SK-N-SH (cell line): ENCODE measurements around the gene MTA2. TPM values are rescaled to one million over a fixed set of nuclear protein-coding genes. Genes with fewer than 3 reads are reported as not detected.
"Not testable (repeated sequence)": the region's sequence is repeated elsewhere in the genome, so short reads cannot be mapped to it uniquely, and the experiment has no call there.

Experiments used
- CTCF ChIA-PET: fragments of 300-600, 350-600 bp; formaldehyde crosslinking; extraction: SDS; loops from one replicate; lab custom pipeline; 2021; lab: Yijun Ruan, JAX
- POLR2A ChIA-PET: fragments of 350-600 bp; sonication (Branson Sonifier 250); formaldehyde crosslinking; extraction: SDS; loops from one replicate; lab custom pipeline; 2020; ENCODE audit warnings: antibody characterized with exemption, inconsistent platforms; lab: Yijun Ruan, JAX
- DNase-seq: peaks from one replicate; pipeline ENCODE4 v3.0.0; 2012
- H2AFZ ChIP-seq: fragments of 200-600 bp; sonication (generic); 2 replicates; pipeline ENCODE4 v1.8.1; 2016; ENCODE audit warnings: antibody characterized with exemption, mild to moderate bottlenecking, low read depth
- H3F3A ChIP-seq: fragments of 200-600 bp; sonication (generic); replicated peaks from 2 replicates; pipeline ENCODE3; 2016; ENCODE audit warnings: antibody characterized with exemption, mild to moderate bottlenecking; ENCODE audit not compliant: insufficient read depth
- H3K27ac ChIP-seq, 2 experiments: fragments of 200-500 bp in 1 of 2; fragments of 200-600 bp in 1 of 2; sonication (Bioruptor generic) in 1 of 2; sonication (generic), shearing (Covaris generic) in 1 of 2; 2 replicates each; pipeline versions ENCODE4 v1.5.1 to v1.6.1; 2014 to 2016; ENCODE audit warnings: low read depth in 2 of 2, inconsistent platforms in 1 of 2, low read length in 1 of 2, mild to moderate bottlenecking in 1 of 2, mixed read lengths in 1 of 2
- H3K27me3 ChIP-seq: fragments of 200-600 bp; sonication (generic), shearing (Covaris generic); 2 replicates; pipeline ENCODE4 v1.6.1; 2016; ENCODE audit warnings: mixed run types; ENCODE audit not compliant: insufficient read depth
- H3K36me3 ChIP-seq, 2 experiments: fragments of 200-500 bp in 1 of 2; fragments of 200-600 bp in 1 of 2; sonication (Bioruptor generic) in 1 of 2; sonication (generic) in 1 of 2; replicated peaks in 1 of 2; 2 replicates each; pipeline versions ENCODE3 to v1.5.1; 2014 to 2016; ENCODE audit warnings: low read length in 1 of 2, mild to moderate bottlenecking in 1 of 2; ENCODE audit not compliant: insufficient read depth in 2 of 2, control insufficient read depth in 1 of 2
- H3K4me1 ChIP-seq, 2 experiments: fragments of 200-500 bp in 1 of 2; fragments of 200-600 bp in 1 of 2; sonication (Bioruptor generic) in 1 of 2; sonication (generic), shearing (Covaris generic) in 1 of 2; 2 replicates each; pipeline versions ENCODE4 v1.5.1 to v1.6.1; 2014 to 2016; ENCODE audit warnings: low read depth in 1 of 2, low read length in 1 of 2, mixed run types in 1 of 2; ENCODE audit not compliant: insufficient read depth in 2 of 2, control insufficient read depth in 1 of 2
- H3K4me2 ChIP-seq: fragments of 200-600 bp; sonication (generic), shearing (Covaris generic); 2 replicates; pipeline ENCODE4 v1.6.1; 2017; ENCODE audit warnings: mixed run types
- H3K4me3 ChIP-seq, 2 experiments: fragments of 200-500 bp in 1 of 2; fragments of 200-600 bp in 1 of 2; sonication (Bioruptor generic) in 1 of 2; sonication (generic), shearing (Covaris generic) in 1 of 2; 2 replicates each; pipeline versions ENCODE4 v1.5.1 to v1.8.1; 2014 to 2016; ENCODE audit warnings: low read depth in 2 of 2, inconsistent platforms in 1 of 2, low read length in 1 of 2, mild to moderate bottlenecking in 1 of 2, mixed read lengths in 1 of 2, moderate library complexity in 1 of 2
- H3K79me2 ChIP-seq: fragments of 200-600 bp; sonication (generic); 2 replicates; pipeline ENCODE4 v1.8.1; 2017; ENCODE audit warnings: mild to moderate bottlenecking; ENCODE audit not compliant: insufficient read depth
- H3K9ac ChIP-seq: fragments of 200-600 bp; sonication (generic); 2 replicates; pipeline ENCODE4 v1.6.1; 2017; ENCODE audit warnings: mixed run types
- H3K9me2 ChIP-seq: fragments of 200-600 bp; sonication (generic); 2 replicates; pipeline ENCODE4 v1.6.1; 2017; ENCODE audit warnings: mixed run types
- H3K9me3 ChIP-seq: fragments of 200-600 bp; sonication (generic); 2 replicates; pipeline ENCODE4 v1.6.1; 2017; ENCODE audit warnings: mixed run types, mild to moderate bottlenecking, moderate library complexity
- H4K20me1 ChIP-seq: fragments of 200-600 bp; sonication (generic); 2 replicates; pipeline ENCODE4 v1.6.1; 2017; ENCODE audit warnings: mild to moderate bottlenecking, mixed run types; ENCODE audit not compliant: insufficient read depth
- FOSL2 ChIP-seq: IDR thresholded peaks from 2 replicates; pipeline ENCODE4 v1.4.0; 2012; ENCODE audit warnings: low read depth, mild to moderate bottlenecking, moderate library complexity, borderline replicate concordance
- IRF3 ChIP-seq: fragments of 150-350 bp; IDR thresholded peaks from 2 replicates; pipeline ENCODE4 v1.6.1; 2016; ENCODE audit warnings: mild to moderate bottlenecking, low read depth, low read length
- JUND ChIP-seq: IDR thresholded peaks from 2 replicates; pipeline ENCODE4 v1.4.0; 2012
- RFX5 ChIP-seq: IDR thresholded peaks from 2 replicates; pipeline ENCODE4 v1.6.1; 2012; ENCODE audit warnings: mild to moderate bottlenecking, improper control_type of control experiment, low read length
- TCF12 ChIP-seq: IDR thresholded peaks from 2 replicates; pipeline ENCODE4 v1.4.0; 2012
- WGBS: methylation state at CpG from one replicate; pipeline ENCODE4 v1.1.6; 2017; ENCODE audit warnings: low lambda C conversion rate; 5-methylcytosine and 5-hydroxymethylcytosine counted together
- polyA plus RNA-seq, 3 experiments: library from polyadenylated mRNA; depleted of rRNA; stranded (reverse); fragments of >200 nt; gene quantifications; 2 replicates each; pipeline ENCODE4 v1.2.3, GENCODE V29; 2012
- TF ChIP-seq, protein P1 (sequence below): IDR thresholded peaks from 2 replicates; pipeline ENCODE4 v1.4.0; 2012; ENCODE audit warnings: low read depth, borderline replicate concordance

The MTA2 gene
- polyA plus RNA-seq, 1 of the 3 experiments (the other 2 are of a cell fraction): 18.4 TPM

DNA sequence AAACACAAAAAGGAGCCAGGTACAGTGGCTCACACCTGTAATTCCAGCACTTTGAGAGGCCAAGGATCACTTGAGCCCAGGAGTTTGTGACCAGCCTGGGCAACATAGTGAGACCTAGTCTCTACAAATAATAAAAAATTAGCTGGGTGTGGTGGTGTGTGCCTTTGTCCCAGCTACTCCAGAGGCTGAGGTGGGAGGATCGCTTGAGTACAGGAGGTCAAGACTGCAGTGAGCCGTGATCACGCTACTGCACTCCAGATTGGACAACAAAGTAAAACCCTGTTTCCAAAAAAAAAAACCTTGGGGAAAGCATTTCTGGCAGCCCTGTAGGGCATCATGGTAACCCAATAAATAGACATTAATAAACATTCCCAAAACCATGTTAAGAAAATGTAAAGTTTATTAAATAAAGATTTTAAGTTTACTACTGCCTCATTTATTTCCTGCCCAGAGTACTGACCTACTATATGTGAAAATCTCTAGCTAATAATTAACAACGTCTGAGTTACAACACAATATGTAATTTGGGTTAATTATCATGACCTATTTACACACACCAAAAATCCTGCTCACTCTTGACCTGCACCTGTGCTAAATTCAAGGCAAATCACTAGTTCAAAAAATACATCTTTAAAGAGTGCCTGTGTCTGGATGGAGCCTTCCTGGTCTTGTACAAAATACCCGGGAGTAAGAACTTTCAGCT lies 36.4 kb downstream of the MTA2 start:
- Histone ChIP-seq H4K20me1 (peaks cover 55% of the 10 kb centered on the region), H3K4me1 (peaks cover 2 to 8% of the 10 kb centered on the region in 2 experiments; a peak in 2 of 4 replicates), H2AFZ (no peak overlapping the region), H3K36me3 (peaks cover 54 to 66% of the 10 kb centered on the region in 2 experiments), H3K4me3 (no peak overlapping the region), H3K9me2 (no peaks in the 10 kb centered on the region), H3K9ac (no peak overlapping the region), H3K27me3 (no peaks in the 10 kb centered on the region), H3K79me2 (peaks cover 78% of the 10 kb centered on the region), H3F3A (peaks cover 73% of the 10 kb centered on the region), H3K4me2 (no peak overlapping the region), H3K9me3 (no peaks in the 10 kb centered on the region)
- POLR2A ChIA-PET: interaction anchor here (1.1 to 1.6 kb wide), 2 partner anchors 9 to 116 kb away, joined by 4 to 5 read pairs; partner anchors contain the start of gene EEF1G
- no peak for DNase-seq
- WGBS: 86% methylated on average over 5 of the region's 5 CpGs
- TF ChIP-seq RFX5 (no peak), TCF12 (no peak), FOSL2 (no peak), IRF3 (no peak), JUND (no peak)
- TF ChIP-seq, protein P1, sequence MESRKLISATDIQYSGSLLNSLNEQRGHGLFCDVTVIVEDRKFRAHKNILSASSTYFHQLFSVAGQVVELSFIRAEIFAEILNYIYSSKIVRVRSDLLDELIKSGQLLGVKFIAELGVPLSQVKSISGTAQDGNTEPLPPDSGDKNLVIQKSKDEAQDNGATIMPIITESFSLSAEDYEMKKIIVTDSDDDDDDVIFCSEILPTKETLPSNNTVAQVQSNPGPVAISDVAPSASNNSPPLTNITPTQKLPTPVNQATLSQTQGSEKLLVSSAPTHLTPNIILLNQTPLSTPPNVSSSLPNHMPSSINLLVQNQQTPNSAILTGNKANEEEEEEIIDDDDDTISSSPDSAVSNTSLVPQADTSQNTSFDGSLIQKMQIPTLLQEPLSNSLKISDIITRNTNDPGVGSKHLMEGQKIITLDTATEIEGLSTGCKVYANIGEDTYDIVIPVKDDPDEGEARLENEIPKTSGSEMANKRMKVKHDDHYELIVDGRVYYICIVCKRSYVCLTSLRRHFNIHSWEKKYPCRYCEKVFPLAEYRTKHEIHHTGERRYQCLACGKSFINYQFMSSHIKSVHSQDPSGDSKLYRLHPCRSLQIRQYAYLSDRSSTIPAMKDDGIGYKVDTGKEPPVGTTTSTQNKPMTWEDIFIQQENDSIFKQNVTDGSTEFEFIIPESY: no peak
- TF ChIP-seq, all 33 proteins: peak for 0
- peak overlapping the region in 1 of 2 experiments; percentile 15; a peak in 1 of 4 replicates for H3K27ac ChIP-seq
- CTCF ChIA-PET: interaction anchor here (1.2 to 3.5 kb wide), 4 partner anchors 7 to 184 kb away, joined by 3 to 14 read pairs (median 6); no protein-coding TSS in a partner anchor

- H2AFZ ChIP-seq, H3K4me2 ChIP-seq, H3K9me3 ChIP-seq, H3K9me2 ChIP-seq, H3K4me3 ChIP-seq, DNase-seq, H3K9ac ChIP-seq, POLR2A ChIA-PET, H3K27me3 ChIP-seq: not testable (repeated sequence)
- Histone ChIP-seq H3K27ac (peak overlapping the region in 1 of 2 experiments; percentile 80; a peak in 2 of 4 replicates), H4K20me1 (peaks cover 31% of the 10 kb centered on the region), H3K79me2 (peaks cover 62% of the 10 kb centered on the region), H3K4me1 (peaks cover 7 to 35% of the 10 kb centered on the region in 2 experiments; a peak in 3 of 4 replicates), H3F3A (peaks cover 78% of the 10 kb centered on the region), H3K36me3 (peaks cover 58 to 66% of the 10 kb centered on the region in 2 experiments)
- CTCF ChIA-PET: interaction anchor here (0.9 to 11.8 kb wide), 4 partner anchors 8 to 22 kb away, joined by 5 to 90 read pairs (median 8); partner anchors contain the start of gene EEF1G
- 87% methylated on average over 3 of the region's 3 CpGs for WGBS
Measured at GRCh38 chr11:62561677-62562230, 39.9 kb downstream of the MTA2 start.
